IMR-90 (cell line): ENCODE data around the gene MYH11.

Experiments used
- MAFK ChIP-seq: IDR thresholded peaks from 2 replicates; pipeline ENCODE4 v1.6.1; 2012; ENCODE audit warnings: low read depth, low read length, improper control_type of control experiment
- MAZ ChIP-seq: IDR thresholded peaks from 2 replicates; pipeline ENCODE4 v1.6.1; 2012; ENCODE audit warnings: low read depth, mild to moderate bottlenecking, low read length, improper control_type of control experiment, moderate library complexity, borderline replicate concordance
- POLR2A ChIP-seq: IDR thresholded peaks from 2 replicates; pipeline ENCODE4 v1.6.1; 2012; ENCODE audit warnings: mild to moderate bottlenecking, low read depth, low read length
- RAD21 ChIP-seq: IDR thresholded peaks from 2 replicates; pipeline ENCODE4 v1.6.1; 2012; ENCODE audit warnings: low read length, improper control_type of control experiment
- RCOR1 ChIP-seq: IDR thresholded peaks from 2 replicates; pipeline ENCODE4 v1.6.1; 2012; ENCODE audit warnings: mild to moderate bottlenecking, low read length, improper control_type of control experiment; ENCODE audit not compliant: insufficient replicate concordance
- SMC3 ChIP-seq: fragments of 150-350 bp; IDR thresholded peaks from 2 replicates; pipeline ENCODE4 v1.6.1; 2016; ENCODE audit warnings: low read depth, mild to moderate bottlenecking, antibody characterized with exemption, low read length, moderate library complexity
- TF ChIP-seq, protein P1 (sequence below): conservative IDR thresholded peaks from 2 replicates; pipeline ENCODE4 v1.5.1; 2012; ENCODE audit warnings: mild to moderate bottlenecking, low read depth, low read length, improper control_type of control experiment

DNA sequence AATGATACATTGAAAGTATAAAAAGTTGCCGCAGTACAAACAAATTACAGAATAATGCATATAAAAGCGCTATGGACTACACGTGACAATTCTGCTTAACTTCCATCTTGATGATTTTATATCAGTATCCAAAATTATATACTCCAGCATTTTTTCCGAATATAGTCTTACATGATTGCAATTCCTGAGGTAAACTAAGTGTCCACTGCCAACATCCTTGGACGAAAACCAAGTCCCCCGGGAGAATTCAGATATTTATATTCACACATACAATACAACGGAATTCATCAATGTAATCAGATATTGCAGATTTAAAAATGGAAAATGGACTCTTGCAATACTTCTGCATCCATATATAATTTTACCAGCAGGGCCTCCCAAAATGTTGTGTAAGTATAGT lies 8.9 kb upstream of the MYH11 start:
- TF ChIP-seq, protein P1, sequence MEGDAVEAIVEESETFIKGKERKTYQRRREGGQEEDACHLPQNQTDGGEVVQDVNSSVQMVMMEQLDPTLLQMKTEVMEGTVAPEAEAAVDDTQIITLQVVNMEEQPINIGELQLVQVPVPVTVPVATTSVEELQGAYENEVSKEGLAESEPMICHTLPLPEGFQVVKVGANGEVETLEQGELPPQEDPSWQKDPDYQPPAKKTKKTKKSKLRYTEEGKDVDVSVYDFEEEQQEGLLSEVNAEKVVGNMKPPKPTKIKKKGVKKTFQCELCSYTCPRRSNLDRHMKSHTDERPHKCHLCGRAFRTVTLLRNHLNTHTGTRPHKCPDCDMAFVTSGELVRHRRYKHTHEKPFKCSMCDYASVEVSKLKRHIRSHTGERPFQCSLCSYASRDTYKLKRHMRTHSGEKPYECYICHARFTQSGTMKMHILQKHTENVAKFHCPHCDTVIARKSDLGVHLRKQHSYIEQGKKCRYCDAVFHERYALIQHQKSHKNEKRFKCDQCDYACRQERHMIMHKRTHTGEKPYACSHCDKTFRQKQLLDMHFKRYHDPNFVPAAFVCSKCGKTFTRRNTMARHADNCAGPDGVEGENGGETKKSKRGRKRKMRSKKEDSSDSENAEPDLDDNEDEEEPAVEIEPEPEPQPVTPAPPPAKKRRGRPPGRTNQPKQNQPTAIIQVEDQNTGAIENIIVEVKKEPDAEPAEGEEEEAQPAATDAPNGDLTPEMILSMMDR = no peak
- TF ChIP-seq SMC3 = no peak
- TF ChIP-seq MAFK = no peak
- no peak for TF ChIP-seq POLR2A
- no peak for TF ChIP-seq MAZ
- no peak for TF ChIP-seq RAD21
- no peak for TF ChIP-seq RCOR1
